Cardiac muscle cell (in vitro differentiated cells and primary cell): ENCODE data around the gene CD52. TPM values are rescaled to one million over a fixed set of nuclear protein-coding genes. Genes with fewer than 3 reads are reported as not detected.

Source experiments
- DNase-seq, 2 donors: peaks; one replicate each; pipeline versions ENCODE4 v3.0.0 to v3.0.0-alpha.2; 2010 to 2017; ENCODE audit warnings: low read depth in 1 of 2, low spot score in 1 of 2
- H3K27ac ChIP-seq: fragments of 200-600 bp; sonication (generic); 2 replicates; pipeline ENCODE4 v1.5.1; 2016
- H3K27me3 ChIP-seq: fragments of 200-600 bp; sonication (generic); 2 replicates; pipeline ENCODE4 v1.6.0; 2016; ENCODE audit warnings: control low read depth
- H3K36me3 ChIP-seq: fragments of 200-600 bp; sonication (generic); 2 replicates; pipeline ENCODE4 v1.5.1; 2016; ENCODE audit warnings: control low read depth
- H3K4me1 ChIP-seq: fragments of 200-600 bp; sonication (generic); 2 replicates; pipeline ENCODE4 v1.8.1; 2017; ENCODE audit warnings: low read depth, mild to moderate bottlenecking, mixed run types
- H3K4me3 ChIP-seq: fragments of 200-600 bp; sonication (generic); 2 replicates; pipeline ENCODE4 v1.5.1; 2016; ENCODE audit warnings: mild to moderate bottlenecking
- H3K9me3 ChIP-seq: fragments of 200-600 bp; sonication (generic); 2 replicates; pipeline ENCODE4 v1.5.1; 2017; ENCODE audit warnings: low read depth, mild to moderate bottlenecking, control low read depth
- polyA plus RNA-seq: library from polyadenylated mRNA; unstranded; fragments of >200 nt; fragmentation: Nextera tagmentation; extraction: Ambion mirVana; gene quantifications from 2 replicates; pipeline ENCODE4 v1.2.1, GENCODE V29; 2016
- total RNA-seq: library from RNA; depleted of rRNA; stranded (reverse); fragments of >200 nt; gene quantifications from 2 replicates; pipeline ENCODE4 v1.2.3, GENCODE V29; 2016
- TF ChIP-seq, protein P1 (sequence below): IDR thresholded peaks from 2 replicates; pipeline ENCODE4 v1.5.1; 2012; ENCODE audit warnings: low read depth, mild to moderate bottlenecking, low read length

CD52 gene
- total and polyA plus RNA-seq, 2 experiments from 2014 or later = 3.3 TPM; not detected in 1

DNA sequence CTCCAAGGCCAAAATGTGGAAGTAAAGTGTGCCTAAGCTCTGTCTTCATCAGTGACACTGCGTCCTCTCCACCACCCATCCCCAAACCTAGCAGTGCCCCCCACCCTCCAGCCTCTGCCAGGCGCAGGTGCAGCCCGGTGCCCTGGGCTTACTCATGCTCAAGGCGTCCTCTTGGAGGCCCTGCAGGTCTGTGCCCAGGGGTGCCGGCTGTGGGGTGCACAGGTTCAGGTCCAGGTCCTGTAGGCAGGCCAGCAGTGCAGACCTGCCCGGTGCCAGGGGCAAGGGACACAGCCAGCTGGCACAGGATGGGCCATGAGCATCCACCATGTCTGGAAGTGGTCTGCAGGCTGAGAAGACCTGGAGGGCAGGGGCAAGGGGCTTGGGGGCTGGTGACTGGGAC is 49.7 kb downstream of the CD52 start:
- no peaks in the 10 kb centered on the region for H3K4me1 ChIP-seq
- H3K27ac ChIP-seq = no peak overlapping the region
- no peaks in the 10 kb centered on the region for H3K36me3 ChIP-seq
- TF ChIP-seq, protein P1, sequence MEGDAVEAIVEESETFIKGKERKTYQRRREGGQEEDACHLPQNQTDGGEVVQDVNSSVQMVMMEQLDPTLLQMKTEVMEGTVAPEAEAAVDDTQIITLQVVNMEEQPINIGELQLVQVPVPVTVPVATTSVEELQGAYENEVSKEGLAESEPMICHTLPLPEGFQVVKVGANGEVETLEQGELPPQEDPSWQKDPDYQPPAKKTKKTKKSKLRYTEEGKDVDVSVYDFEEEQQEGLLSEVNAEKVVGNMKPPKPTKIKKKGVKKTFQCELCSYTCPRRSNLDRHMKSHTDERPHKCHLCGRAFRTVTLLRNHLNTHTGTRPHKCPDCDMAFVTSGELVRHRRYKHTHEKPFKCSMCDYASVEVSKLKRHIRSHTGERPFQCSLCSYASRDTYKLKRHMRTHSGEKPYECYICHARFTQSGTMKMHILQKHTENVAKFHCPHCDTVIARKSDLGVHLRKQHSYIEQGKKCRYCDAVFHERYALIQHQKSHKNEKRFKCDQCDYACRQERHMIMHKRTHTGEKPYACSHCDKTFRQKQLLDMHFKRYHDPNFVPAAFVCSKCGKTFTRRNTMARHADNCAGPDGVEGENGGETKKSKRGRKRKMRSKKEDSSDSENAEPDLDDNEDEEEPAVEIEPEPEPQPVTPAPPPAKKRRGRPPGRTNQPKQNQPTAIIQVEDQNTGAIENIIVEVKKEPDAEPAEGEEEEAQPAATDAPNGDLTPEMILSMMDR = no peak
- H3K27me3 ChIP-seq = peaks cover 3% of the 10 kb centered on the region
- no peaks in the 10 kb centered on the region for H3K9me3 ChIP-seq
- no peak for DNase-seq
- no peak overlapping the region for H3K4me3 ChIP-seq

DNA sequence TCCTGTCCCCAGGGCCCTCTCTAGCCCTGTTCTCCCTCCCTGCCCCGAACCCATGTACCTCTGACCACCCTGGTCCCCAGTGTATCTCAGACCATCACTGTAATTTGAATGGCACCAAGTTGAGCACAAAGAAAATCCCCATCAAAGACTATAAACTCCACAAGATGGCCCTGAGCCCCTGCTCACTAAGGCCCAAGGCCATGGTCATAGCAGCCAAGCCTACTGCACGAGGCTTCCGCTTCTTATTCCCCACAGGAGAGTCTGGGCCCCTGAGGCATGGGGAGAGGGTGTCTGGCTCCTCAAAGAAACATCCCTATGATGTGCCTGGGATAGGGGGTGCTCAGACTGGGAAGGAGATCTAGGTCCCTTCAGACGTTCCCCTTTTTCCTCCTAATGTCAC is 50.2 kb downstream of the CD52 start:
- Histone ChIP-seq H3K27ac (no peak overlapping the region), H3K4me3 (no peak overlapping the region), H3K36me3 (no peaks in the 10 kb centered on the region), H3K27me3 (peaks cover 3% of the 10 kb centered on the region), H3K9me3 (no peaks in the 10 kb centered on the region), H3K4me1 (no peaks in the 10 kb centered on the region)
- TF ChIP-seq, protein P1 = no peak
- DNase-seq = no peak

DNA sequence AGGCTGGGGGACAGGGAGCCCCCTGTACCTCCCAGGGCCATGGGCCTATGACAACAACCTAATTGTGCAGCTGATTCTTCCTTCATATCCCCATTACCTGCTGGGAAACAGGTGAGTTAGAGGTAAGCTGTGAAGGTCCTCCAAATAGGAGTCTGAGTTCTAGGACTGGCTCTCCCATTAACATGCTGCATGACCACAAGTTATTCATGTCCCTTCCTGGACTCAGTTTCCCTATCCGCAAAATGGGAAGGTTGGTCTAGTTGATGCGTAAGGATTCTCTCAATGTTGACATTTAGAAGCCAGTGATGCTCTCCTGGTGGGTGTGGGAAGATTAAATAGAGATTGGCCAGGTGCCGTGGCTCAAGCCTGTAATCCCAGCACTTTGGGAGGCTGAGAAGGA is 50.7 kb downstream of the CD52 start:
- TF ChIP-seq, protein P1 = no peak
- Histone ChIP-seq H3K4me3 (no peak overlapping the region), H3K27me3 (peaks cover 3% of the 10 kb centered on the region), H3K4me1 (no peaks in the 10 kb centered on the region), H3K27ac (no peak overlapping the region), H3K9me3 (no peaks in the 10 kb centered on the region), H3K36me3 (no peaks in the 10 kb centered on the region)
- DNase-seq = no peak

Other genes with a start within 250 kb of the CD52 start
- 3.7 and 8.5 TPM in 2 replicates for gene PDIK1L, start 206.1 kb upstream of the CD52 start, total RNA-seq
- 4.2 and 7.1 TPM in 2 replicates for gene PDIK1L, start 206.1 kb upstream of the CD52 start, polyA plus RNA-seq
- 4.7 and 6.8 TPM in 2 replicates for gene FAM110D, start 158.9 kb upstream of the CD52 start, total RNA-seq
- gene FAM110D, start 158.9 kb upstream of the CD52 start, polyA plus RNA-seq = 8.1 and 10.9 TPM in 2 replicates
- not detected in 2 replicates for gene C1orf232, start 149.0 kb upstream of the CD52 start, total RNA-seq
- gene C1orf232, start 149.0 kb upstream of the CD52 start, polyA plus RNA-seq = not detected in 2 replicates
- 34.5 and 47.8 TPM in 2 replicates for gene ZNF593, start 148.1 kb upstream of the CD52 start, total RNA-seq
- 43.6 and 58.0 TPM in 2 replicates for gene ZNF593, start 148.1 kb upstream of the CD52 start, polyA plus RNA-seq
- gene ZNF593OS, start 146.1 kb upstream of the CD52 start, total RNA-seq = not detected in 2 replicates
- 2.9 and 3.4 TPM in 2 replicates for gene ZNF593OS, start 146.1 kb upstream of the CD52 start, polyA plus RNA-seq
- 8.4 and 9.7 TPM in 2 replicates for gene CNKSR1, start 140.5 kb upstream of the CD52 start, total RNA-seq
- gene CNKSR1, start 140.5 kb upstream of the CD52 start, polyA plus RNA-seq = 7.5 and 7.6 TPM in 2 replicates
- gene CATSPER4, start 127.4 kb upstream of the CD52 start, total RNA-seq = 0.42 TPM in 1 of 2 replicates, not detected in the other
- gene CATSPER4, start 127.4 kb upstream of the CD52 start, polyA plus RNA-seq = 0.50 TPM in 1 of 2 replicates, not detected in the other
- gene CEP85, start 83.8 kb upstream of the CD52 start, total RNA-seq = 32.7 and 33.2 TPM in 2 replicates
- 22.9 and 28.8 TPM in 2 replicates for gene CEP85, start 83.8 kb upstream of the CD52 start, polyA plus RNA-seq
- gene SH3BGRL3, start 37.9 kb upstream of the CD52 start, total RNA-seq = 23.0 and 32.9 TPM in 2 replicates
- gene SH3BGRL3, start 37.9 kb upstream of the CD52 start, polyA plus RNA-seq = 93.4 and 119 TPM in 2 replicates
- gene UBXN11, start 11.3 kb upstream of the CD52 start, total RNA-seq = 13.8 and 21.1 TPM in 2 replicates
- gene UBXN11, start 11.3 kb upstream of the CD52 start, polyA plus RNA-seq = 40.1 and 41.3 TPM in 2 replicates
- 0.06 TPM in 1 of 2 replicates, not detected in the other for gene CRYBG2, start 36.2 kb downstream of the CD52 start, total RNA-seq
- gene CRYBG2, start 36.2 kb downstream of the CD52 start, polyA plus RNA-seq = 0.89 and 1.7 TPM in 2 replicates
- gene ZNF683, start 54.8 kb downstream of the CD52 start, total RNA-seq = not detected in 2 replicates
- gene ZNF683, start 54.8 kb downstream of the CD52 start, polyA plus RNA-seq = not detected in 2 replicates
- gene LIN28A, start 92.9 kb downstream of the CD52 start, total RNA-seq = 7.2 and 16.6 TPM in 2 replicates
- gene LIN28A, start 92.9 kb downstream of the CD52 start, polyA plus RNA-seq = 3.4 and 5.6 TPM in 2 replicates
- gene DHDDS, start 114.4 kb downstream of the CD52 start, total RNA-seq = 48.7 and 51.1 TPM in 2 replicates
- gene DHDDS, start 114.4 kb downstream of the CD52 start, polyA plus RNA-seq = 41.7 and 46.8 TPM in 2 replicates
- gene HMGN2, start 154.5 kb downstream of the CD52 start, total RNA-seq = 417 and 533 TPM in 2 replicates
- 792 and 1,191 TPM in 2 replicates for gene HMGN2, start 154.5 kb downstream of the CD52 start, polyA plus RNA-seq
- gene RPS6KA1, start 211.8 kb downstream of the CD52 start, total RNA-seq = 32.4 and 46.2 TPM in 2 replicates
- 22.6 and 26.9 TPM in 2 replicates for gene RPS6KA1, start 211.8 kb downstream of the CD52 start, polyA plus RNA-seq